GM18861 (cell line): ENCODE results near the gene NODAL.
"Not testable (repeated sequence)": the region's sequence is repeated elsewhere in the genome, so short reads cannot be mapped to it uniquely, and the experiment has no call there.

Experiments used
- ATAC-seq: cut with Tn5 transposase; IDR thresholded peaks from one replicate; pipeline ENCODE4 v1.9.1; 2021; ENCODE audit not compliant: unreplicated experiment

Gene NODAL

DNA sequence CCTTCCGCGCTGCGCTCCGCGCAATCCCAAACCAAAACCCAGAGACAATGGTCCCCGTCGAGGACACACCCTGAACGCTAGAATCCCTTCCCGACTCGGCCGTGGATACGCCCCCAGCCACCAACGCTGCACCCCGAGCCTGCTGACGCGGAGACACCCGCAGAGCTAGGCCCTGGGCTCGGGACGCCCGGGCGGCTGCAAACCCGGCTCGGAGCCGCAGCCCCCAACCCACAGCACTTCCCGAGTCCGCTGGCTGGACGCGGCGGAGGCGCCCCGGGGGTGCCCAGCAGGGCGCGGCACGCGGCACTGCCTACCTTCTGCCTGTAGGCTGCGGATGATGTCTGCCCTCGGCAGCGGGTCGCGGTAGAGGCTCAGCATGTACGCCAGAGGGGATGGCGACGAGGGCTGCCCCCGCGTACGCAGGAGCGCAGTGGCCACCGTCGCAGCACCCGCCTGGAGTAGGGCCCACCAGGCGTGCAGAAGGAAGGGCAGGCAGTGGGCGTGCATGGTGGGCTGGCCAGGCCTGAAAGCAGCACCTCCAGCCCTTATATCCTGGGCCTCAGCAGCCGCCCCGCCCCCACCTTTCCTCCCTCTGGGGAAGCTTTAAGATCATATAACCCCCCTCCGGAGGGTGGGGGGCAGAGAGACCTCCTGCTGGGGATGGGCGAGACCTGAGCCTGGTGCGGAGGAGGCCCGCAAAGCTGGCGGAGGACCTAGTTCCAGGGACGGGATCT lies at the start of gene NODAL:
Gene NODAL, minus strand, starts transcription at position 521 of the 734 bp plus-strand sequence. Its CDS starts 14 bp downstream, at position 507.
- no peak for ATAC-seq

DNA sequence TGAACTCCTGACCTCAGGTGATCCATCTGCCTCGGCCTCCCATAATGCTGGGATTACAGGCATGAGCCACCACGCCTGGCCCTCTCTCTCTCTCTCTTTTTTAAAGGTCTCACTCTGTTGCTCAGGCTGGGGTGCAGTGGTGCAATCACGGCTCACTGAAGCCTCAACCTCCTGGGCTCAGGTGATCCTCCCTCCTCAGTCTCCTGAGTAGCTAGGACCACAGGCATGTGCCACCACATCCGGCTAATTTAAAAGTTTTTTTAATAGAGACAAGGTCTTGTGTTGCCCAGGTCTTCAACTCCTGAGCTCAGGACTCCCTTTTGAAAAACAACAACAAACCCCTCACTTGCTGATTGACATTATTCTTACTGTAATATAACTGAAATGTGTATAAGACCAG lies 48.7 kb upstream of the NODAL start:
- no peak for ATAC-seq

DNA sequence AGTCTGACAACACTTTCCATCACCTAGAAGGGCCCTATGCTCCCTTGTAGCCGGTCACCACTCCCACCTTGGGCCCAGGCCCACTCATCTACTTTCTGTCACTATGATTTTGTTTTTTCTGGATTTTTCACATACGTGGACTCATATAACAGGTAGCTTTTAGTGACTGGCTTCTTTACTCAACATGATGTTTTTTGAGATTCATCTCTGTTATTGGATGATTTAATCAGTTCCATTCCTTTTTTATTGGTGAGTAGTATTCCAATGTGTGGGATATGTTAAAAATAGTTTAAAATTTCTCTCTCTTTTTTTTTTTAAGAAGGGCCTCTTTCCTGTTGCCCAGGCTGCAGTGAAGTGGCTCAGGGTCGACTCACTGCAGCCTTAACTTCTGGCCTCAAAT lies 46.3 kb upstream of the NODAL start:
- no peak for ATAC-seq

DNA sequence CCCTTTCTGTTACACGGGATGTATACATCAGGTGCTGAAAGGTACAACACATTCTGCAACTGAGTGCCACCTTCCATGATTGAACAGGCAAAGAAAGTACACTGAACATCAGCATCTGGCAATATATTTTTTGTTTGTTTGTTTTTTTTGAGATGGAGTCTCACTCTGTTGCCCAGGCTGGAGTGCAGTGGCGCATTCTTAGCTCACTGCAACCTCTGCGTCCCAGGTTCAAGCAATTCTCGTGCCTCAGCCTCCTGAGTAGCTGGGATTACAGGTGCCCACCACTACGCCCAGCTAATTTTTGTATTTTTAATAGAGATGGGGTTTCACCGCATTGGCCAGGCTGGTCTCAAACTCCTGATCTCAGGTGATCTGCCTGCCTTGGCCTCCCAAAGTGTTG lies 42.4 kb upstream of the NODAL start:
- not testable (repeated sequence) for ATAC-seq

DNA sequence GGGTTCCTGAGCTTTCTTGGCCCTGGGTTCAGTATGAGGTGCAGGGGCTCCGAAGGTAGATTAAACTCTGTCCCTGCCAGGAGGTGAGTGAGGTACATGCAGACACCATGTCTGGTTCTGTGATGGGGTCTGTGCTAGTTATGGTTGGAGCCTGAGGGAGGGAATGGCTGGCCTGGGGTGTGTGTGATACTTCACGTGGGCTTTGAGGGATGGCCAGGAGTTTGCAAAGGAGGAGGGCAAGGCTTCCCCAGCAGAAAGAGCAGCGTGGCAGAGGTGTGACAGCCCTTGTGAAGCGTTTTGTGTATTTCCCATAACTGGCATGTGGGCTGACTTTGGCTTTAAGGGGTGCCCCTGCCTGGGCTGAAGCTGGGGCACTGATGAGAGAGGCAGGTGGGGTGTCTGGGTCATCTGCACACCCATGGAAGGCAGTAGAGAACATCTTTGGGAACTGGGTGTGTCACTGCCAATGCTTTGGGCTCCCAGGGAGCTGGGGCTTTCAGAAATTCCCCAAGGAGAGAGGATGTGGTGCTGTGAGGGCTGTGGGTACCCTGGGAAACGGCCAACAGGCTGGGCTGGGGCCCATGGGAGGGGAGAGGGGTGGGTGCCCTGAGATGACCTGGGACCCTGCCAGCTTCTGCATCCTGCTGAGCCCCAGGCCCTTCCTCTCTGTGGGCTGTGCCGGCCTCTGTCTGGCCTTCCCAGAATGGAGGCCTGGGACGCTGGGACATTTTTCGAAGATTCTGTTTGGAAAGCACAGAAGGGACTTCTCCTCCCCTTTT lies 41.7 kb upstream of the NODAL start:
- no peak for ATAC-seq

DNA sequence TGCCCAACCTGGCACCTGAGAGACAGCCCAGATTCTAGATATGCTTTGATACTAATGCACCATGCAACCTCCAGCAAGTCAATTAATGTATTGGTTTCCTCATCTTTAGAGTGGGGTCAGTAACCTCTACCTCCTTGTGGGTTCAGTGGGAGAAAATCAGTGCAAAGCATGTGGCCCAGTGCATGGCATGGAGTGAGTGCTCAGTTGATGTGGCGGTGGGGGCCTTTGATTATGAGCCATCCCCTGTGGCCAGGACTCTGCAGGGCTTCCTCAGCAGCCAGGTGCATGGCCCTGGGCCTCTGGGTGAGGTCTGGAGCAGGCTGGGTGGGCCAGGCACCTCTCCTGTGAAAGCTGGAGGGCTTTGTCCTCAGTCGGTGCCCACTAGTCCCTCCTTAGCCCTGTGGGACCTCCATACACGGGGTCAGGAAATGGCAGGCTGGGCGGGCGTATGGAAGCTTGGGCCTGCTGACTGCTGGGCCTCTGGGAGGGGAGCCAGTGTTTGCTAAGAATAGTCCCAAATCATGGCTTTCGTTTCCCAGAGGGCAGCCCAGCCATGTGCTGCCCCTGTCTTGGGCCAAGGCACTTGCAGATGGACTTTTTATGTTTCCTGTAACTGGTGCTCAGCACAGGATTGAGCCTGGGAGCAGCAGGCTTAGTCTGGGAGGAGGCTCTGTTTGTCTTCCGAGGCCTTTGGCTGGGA lies 40.5 kb upstream of the NODAL start:
- no peak for ATAC-seq

DNA sequence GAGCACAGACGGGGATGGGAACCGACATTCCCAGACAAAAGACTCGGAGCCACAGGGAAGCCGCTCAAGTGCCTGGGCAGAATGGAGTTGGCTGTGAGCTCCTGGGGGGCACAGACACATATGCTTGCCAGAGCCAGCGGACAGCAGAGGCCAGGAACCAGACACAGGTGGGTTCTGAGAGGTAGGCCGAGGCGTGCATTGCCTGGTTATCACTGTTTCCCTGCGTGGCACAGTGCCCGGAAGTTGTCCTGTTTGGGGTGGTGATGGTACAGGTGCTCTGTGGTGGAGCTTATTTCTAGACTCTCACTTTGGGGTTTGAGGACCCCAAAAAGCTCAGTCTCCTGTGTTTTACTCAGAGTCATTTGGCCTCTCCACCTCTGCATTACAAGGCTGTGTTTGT lies 39.6 kb upstream of the NODAL start:
- no peak for ATAC-seq

DNA sequence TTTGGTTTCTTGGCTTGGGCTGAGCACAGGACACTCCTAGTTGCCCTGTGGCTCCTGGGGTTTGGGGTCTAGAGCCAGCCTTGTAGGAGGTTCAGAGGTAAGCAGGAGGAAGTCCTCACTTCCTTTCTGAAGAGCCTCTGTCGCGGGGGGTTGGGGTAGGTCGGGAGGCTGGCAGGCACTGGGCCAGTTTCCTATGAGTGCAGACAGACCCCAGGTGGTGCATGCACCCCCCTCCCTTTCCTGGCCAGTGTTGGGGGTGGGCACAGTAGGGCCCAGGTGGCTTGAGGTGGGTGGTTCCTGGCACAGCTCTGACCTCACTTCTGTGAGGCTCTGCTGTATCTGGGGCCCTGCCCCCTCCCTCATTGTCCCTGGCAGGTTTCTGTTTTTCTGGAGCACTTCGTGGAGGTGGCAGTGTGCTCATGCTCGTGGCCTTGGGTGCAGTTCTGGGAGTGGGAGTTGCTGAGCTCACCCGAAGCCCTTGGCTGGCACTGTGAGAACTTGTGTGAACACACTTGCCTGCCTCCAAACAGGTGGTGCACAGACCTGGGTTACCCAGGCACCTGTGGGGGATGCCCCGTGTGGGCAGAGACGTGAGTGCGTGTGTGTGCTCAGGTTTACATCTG lies 38.9 kb upstream of the NODAL start:
- no peak for ATAC-seq

DNA sequence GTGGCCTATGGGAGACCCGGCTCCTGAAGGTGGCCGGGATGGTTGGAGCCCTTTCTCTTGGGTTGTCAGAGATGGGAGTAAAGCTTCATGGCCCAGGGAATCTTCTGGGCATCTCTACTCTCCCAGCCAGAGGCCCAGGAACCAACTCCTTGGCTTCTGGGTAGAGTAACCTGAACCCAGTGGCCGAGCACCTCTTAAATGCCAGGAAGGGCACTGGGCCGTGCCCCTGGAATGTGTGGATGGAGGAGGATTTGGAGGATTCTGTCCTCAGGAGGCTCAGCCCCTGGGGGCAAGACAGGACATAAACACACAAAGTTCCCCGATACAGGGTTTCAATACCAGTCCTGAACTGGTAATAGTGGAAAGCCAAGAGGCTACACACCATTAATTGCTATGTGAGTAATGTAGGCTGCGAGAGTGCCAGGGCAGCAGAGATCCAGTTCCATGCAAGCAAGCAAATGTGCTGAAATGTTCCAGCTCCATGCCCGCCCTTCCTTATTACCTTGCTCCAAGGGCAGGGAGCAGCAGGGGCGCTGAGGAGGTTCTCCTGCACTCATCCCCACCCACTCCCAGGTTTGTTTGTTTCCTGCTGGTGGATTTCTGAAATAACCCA lies 38.3 kb upstream of the NODAL start:
- ATAC-seq, result no peak

DNA sequence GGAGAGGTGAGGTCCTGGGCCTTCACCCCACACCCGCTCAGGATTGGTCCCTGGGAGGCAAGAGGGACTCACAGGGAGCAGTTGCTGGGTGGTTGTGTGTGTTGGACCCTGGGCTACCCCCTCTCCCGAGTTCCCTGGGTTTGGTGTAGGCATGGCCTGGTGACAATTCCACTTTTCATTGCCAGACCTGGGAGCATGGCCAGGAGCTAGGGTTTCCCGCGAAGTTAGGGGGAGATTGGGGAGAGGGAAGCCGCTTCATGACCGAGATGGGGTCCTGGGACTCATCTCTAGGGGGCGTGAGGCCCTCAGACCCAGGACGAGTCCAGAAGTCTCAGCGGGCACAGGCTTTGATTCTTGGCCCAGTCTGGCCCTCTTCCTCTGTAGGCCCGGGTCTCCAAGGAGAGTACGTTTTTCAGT lies 37.7 kb upstream of the NODAL start:
- no peak for ATAC-seq

DNA sequence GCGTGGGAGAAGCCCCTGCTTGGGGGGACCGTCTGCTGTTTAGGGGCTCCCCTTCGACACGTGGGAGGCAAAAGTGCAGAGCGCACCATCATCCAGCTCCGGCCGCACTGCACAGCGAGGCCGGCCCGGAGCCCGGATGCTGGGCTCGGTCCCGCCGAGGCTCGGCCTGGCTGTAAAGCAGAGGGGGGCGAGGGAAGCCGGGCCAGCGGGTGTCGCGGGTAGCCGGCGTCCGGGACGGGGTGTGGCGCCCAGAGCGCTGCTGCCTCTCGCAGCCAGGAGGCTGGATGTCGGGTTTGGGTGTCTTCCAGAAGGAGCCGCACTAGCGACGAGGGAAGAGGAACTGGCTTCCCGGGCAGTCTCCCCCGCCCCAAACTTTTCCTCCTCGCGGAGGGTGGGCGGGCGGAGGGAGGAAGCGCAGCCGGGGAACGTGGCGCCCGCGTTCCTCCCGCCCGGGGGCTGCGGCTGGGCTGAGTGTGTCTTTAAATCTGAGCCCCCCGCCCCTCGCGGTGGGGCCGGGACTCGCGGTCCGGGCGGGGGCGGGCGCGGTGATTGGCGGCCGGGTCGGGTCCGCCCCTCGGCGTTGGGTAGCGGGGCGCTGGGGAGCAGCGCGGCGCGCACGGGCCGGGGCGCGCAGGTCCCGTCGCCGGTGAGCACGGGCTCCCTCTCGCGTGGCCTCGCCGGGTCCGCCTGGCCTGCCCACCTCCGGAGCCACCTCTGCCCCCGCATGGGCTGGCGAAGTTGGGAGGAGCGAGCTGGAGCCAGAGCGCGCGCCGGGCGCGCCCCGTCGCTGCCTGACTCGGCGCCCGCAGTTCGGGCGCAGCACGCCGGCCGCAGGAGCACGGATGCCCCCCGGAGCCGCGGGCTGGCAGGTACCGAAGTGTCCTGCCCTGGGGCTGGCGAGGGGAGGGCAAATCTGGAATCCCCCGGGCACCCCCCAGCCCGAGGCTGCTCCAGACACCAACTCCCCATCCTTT lies 37.0 kb upstream of the NODAL start, which contains the start of gene PALD1:
Gene PALD1, plus strand, starts transcription at position 577 of the 974 bp plus-strand sequence. CDS start 47,185 bp downstream, outside the sequence.
- ATAC-seq, result no peak

DNA sequence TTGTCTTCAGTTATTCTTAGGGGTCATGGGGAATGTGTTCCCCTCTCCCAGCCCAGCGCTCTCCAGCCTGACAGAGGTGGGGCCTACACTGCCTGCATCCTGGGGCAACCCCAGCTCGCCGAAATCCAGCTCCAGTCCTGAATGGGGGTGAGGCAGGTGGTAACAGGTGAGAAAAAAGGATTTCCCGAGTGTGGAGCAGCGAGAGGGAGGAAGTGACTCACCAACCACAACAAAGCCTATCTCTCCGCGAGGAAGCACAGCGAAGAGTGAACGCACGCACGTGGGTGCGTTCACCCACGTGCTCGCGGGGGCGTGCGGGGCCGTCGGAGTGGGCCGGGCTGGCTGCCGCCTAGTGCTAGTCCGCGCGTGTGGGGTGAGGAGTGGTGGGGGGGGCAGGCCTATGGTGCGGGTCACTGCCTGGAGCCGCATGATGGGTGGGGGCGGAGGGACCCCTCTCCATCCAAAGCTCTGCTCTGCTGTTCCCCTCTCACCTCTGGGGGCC lies 36.2 kb upstream of the NODAL start:
- ATAC-seq, result no peak

DNA sequence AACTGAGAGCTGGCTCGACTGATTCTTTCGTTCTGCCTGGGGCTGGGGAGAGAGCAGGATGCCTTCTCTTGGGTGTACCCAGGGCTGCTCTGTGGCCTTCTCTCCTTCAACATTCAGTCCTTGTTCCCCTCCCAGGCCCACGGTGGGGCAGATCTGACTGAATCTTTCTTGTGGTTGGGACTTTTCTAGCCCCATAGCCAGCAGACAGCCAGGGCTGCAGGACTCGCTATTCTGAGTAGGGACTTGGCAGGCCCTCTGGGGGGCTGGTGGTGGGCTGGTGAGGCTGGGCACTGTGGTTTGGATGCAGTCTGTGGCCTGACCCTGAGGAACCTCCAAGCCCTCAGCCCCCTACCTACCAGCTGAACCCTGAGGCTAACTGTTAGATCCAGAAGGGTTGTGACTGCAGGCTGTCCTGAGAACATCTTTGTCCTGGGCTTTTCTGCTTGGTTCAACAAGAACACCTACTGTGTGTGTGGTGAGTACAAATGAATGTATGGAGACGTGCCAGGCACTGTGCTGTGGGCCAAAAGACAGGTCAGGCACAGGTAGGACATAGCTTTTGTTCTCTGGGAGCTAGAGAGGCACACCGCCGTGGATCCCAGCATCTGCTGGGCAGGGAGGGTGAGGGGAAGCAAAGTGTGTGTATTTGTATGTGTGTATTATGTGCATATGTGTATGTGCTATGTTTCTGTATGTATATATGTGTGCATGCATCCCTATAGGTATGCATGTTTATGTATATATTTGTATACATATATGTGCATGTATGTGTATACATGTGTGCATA lies 35.0 kb upstream of the NODAL start:
- ATAC-seq, result no peak

DNA sequence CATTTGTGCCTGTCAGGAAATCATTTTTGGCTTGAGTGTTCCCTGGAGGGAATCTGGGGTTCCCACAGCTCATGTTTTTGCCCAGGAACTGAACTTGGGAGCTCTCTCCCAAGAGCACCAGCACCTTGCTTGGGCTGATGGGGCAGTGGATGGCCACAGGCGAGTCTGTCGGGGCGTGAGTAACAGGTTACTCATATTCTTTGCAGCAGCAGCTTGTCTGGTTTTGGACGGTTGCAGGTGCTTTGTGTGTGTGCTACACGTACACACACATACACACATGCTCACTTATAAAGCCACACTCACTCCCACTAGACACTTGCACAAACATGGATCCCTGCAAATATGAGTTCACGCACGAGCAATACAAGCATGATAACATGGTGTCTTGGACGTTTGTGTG lies 34.2 kb upstream of the NODAL start:
- ATAC-seq, result no peak

DNA sequence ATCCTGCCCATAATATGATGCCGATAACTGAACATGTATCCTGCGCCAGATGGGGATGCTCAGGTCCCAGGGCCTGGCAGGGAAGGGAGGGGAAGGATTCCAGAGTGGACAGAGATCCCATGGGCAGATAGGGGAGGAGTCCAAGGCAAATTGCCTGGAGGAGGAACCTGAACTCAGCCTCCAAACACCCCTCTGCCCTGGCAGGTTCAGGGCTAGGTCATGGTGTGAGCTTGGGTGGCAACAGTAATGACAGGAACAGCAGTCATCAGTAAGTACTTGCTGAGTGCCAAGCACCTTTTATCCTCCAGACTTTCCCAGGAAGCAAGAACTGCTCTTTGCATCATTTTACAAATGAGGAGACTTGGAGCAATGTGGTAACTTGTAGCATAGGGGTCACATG lies 33.3 kb upstream of the NODAL start:
- no peak for ATAC-seq

DNA sequence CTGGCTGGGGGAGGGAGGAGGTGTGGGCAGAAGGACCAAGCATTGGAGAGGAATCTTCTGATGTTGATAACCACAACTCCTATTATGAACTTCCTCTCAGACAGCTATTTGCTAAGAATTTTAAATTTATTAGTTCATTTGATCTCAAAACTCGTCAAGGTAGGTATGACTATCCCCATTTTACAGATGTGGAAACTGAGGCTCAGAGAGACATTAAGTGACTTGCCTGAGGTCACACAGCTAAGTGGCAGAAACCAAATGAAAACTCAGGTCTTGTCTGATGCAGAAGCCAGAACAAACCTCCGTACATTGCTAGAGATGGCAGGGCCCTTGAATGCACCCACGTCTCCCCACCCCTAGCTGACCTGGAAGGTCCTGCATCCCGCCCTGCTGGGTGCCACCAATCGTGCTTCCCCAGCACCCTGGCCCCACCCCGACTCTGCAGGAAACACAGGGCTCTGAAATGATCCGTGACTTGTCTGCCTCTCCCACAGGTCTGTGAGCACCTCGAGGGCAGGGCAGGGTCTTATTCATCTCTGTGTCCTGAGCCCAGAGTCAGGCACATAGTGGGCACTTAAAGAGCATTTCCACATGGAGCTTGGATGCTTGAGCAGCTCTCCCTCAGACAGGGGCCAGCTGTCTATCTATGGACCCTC lies 31.4 kb upstream of the NODAL start:
- no peak for ATAC-seq

DNA sequence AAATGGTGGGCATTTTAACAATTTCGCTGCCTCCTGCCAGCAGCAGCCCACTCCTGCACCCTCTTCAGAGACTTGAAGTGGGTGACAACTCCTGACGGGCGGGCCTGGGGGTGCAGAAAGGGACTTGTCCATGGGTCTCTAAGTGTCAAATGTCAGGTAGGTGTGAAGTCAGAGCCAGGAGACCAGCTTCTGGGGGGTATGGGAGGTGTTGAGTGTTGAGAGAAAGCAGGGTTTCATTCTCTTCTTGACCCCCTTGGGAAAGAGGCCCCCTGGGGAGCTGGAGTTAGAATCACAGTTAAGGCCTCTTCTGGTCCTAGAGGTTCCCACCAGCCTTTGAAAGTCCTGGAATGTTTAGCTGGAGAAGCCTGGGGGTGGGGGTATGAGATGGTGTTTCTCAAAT lies 25.5 kb upstream of the NODAL start:
- no peak for ATAC-seq

DNA sequence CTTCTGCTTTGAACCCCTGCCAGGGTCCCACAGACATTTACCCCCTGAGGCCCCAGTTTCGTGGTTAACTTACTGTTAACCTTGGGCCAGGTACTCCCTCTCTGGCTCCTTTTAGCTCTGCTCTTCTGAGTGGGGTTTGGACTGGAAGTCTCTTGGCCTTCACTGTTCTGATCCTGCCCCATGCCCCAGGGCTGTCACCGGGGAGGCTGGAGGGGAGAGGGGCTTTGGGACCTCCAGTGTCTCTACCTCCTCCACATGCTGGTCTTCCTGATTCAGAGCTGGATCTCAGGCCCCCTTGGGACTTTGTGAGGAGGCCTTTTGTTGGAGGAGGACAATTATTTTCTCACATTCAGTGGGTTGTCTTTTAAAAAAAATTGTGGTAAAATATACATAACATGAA lies 24.4 kb upstream of the NODAL start:
- no peak for ATAC-seq
